Spleen (tissue), 11 donors: Measurements from ENCODE around the gene MPPE1. TPM values are rescaled to one million over a fixed set of nuclear protein-coding genes. Genes with fewer than 3 reads are reported as not detected.
A peak's percentile ranks its signal among the peaks of the same experiment; 100 is the strongest.

Experiments
- DNase-seq: peaks from one replicate; pipeline ENCODE4 v3.0.0-alpha.2; 2020
- H3K27ac ChIP-seq, 8 donors: fragments of 200-600 bp; sonication (generic) in 7 of 8; 1 replicate in 4 of 8; 2 replicates in 4 of 8; pipeline versions ENCODE4 v1.5.0 to v1.8.0; 2016 to 2021; ENCODE audit warnings: inconsistent platforms in 4 of 8, mild to moderate bottlenecking in 4 of 8, moderate library complexity in 1 of 8
- H3K27me3 ChIP-seq, 7 donors: fragments of 200-600 bp; sonication (generic) in 6 of 7; replicated peaks in 1 of 7; 1 replicate in 4 of 7; 2 replicates in 3 of 7; pipeline versions ENCODE4 v1.5.0 to v1.8.0; 2016 to 2021; ENCODE audit warnings: inconsistent platforms in 3 of 7, mild to moderate bottlenecking in 1 of 7
- H3K36me3 ChIP-seq, 6 donors: fragments of 200-600 bp; sonication (generic) in 5 of 6; 1 replicate in 4 of 6; 2 replicates in 2 of 6; pipeline versions ENCODE4 v1.5.0 to v1.8.0; 2016 to 2021; ENCODE audit warnings: inconsistent platforms in 2 of 6
- H3K4me1 ChIP-seq, 6 donors: fragments of 200-600 bp; sonication (generic) in 5 of 6; 1 replicate in 3 of 6; 2 replicates in 3 of 6; pipeline versions ENCODE4 v1.5.0 to v1.8.0; 2016 to 2021; ENCODE audit warnings: inconsistent platforms in 3 of 6
- H3K4me3 ChIP-seq, 8 donors: fragments of 200-600 bp; sonication (generic) in 7 of 8; 1 replicate in 4 of 8; 2 replicates in 4 of 8; pipeline versions ENCODE4 v1.5.0 to v1.8.0; 2016 to 2021; ENCODE audit warnings: inconsistent platforms in 4 of 8, mild to moderate bottlenecking in 4 of 8, moderate library complexity in 2 of 8
- H3K9me3 ChIP-seq, 8 donors: fragments of 200-600 bp; sonication (generic) in 7 of 8; 1 replicate in 4 of 8; 2 replicates in 4 of 8; pipeline versions ENCODE4 v1.5.0 to v1.8.0; 2016 to 2021; ENCODE audit warnings: inconsistent platforms in 4 of 8
- CTCF ChIP-seq, 11 experiments: fragments of 200-600 bp in 7 of 11; fragments of 450-650 bp in 4 of 11; sonication (generic) in 4 of 11; IDR thresholded peaks in 8 of 11; conservative IDR thresholded peaks in 3 of 11; 1 replicate in 7 of 11; 2 replicates in 4 of 11; pipeline versions ENCODE4 v1.4.0 to v1.8.0; 2016 to 2021; ENCODE audit warnings: antibody characterized with exemption in 11 of 11, inconsistent platforms in 4 of 11, mild to moderate bottlenecking in 1 of 11
- POLR2A ChIP-seq, 3 donors: fragments of 450-650 bp; IDR thresholded peaks; one replicate each; pipeline ENCODE4 v1.5.1; 2017; ENCODE audit warnings: antibody characterized with exemption in 3 of 3, mild to moderate bottlenecking in 1 of 3
- POLR2AphosphoS5 ChIP-seq, 3 donors: sonication (generic); formaldehyde crosslinking; IDR thresholded peaks; one replicate each; pipeline ENCODE4 v1.5.1; 2017; ENCODE audit warnings: antibody characterized with exemption in 3 of 3
- WGBS, 5 donors: extraction: QIAGEN DNeasy Blood & Tissue Kit in 3 of 5; methylation state at CpG; one replicate each; pipeline versions ENCODE4 v1.1.5 to v1.1.7; 2013 to 2018; 5-methylcytosine and 5-hydroxymethylcytosine counted together
- intact Hi-C: fragments of 100-400 bp; cut with DNase I; formaldehyde crosslinking; loops from one replicate; pipeline ENCODE4 v1.15.0; 2023; ENCODE audit warnings: low total_unique reads
- polyA plus RNA-seq, 3 donors: library from polyadenylated mRNA; stranded (reverse); fragments of 200-250 nt; gene quantifications; one replicate each; pipeline ENCODE4 v1.2.1, GENCODE V29; 2013
- total RNA-seq, 7 donors: library from RNA; depleted of rRNA in 3 of 7; stranded (reverse); fragments of >200 nt in 3 of 7; fragmentation: NEBNext Ultra II Directional in 4 of 7; extraction: Animal tissue kit (Norgen Biotek cat#: 25700) in 4 of 7; gene quantifications; one replicate each; pipeline versions ENCODE4 v1.1.0 to v1.2.1, GENCODE V29; 2016 to 2021
- donor health status: healthy with polysubstance abuse.
- donor health status: DM: no; HTN: no; CAD: no; lungs with moderate emphysema.
- donor health status: DM: no; HTN: no; CAD: no.
- donor health status: Bipolar disorder and iron deficiency.
- donor health status: healthy.
- donor health status: DM: no; HTN: no; CAD: no.
- donor health status: DM: yes; HTN: yes; CAD: no.

The MPPE1 gene
- total and polyA plus RNA-seq, 10 donors = 29.7 to 89.9 (median 49.6) TPM

- DNase-seq = no peak
- intact Hi-C loops = no loop called here
- peaks cover 0 to 77% (median 34%) of the 10 kb centered on the region in 6 donors for H3K36me3 ChIP-seq
- H3K4me1 ChIP-seq = peaks cover 0 to 50% (median 20%) of the 10 kb centered on the region in 6 donors
- TF ChIP-seq POLR2A (IDR thresholded peaks at IDR 0.05) = no peak
- no peak for TF ChIP-seq POLR2AphosphoS5 (IDR thresholded peaks at IDR 0.05)
- TF ChIP-seq CTCF (IDR thresholded peaks at IDR 0.05 in 8 of 11, conservative IDR thresholded peaks at IDR 0.05 in 3 of 11) = no peak
- 44 to 82% (median 66%) methylated on average over 4 of the region's 4 CpGs for WGBS, 5 donors
- H3K27ac ChIP-seq = peak overlapping the region; percentile 32 to 80 (median 68)
- H3K4me3 ChIP-seq = no peak overlapping the region
- H3K9me3 ChIP-seq = no peaks in the 10 kb centered on the region
- no peaks in the 10 kb centered on the region for H3K27me3 ChIP-seq
Measured at GRCh38 chr18:11882636-11883035, 25.5 kb downstream of the MPPE1 start.

DNA sequence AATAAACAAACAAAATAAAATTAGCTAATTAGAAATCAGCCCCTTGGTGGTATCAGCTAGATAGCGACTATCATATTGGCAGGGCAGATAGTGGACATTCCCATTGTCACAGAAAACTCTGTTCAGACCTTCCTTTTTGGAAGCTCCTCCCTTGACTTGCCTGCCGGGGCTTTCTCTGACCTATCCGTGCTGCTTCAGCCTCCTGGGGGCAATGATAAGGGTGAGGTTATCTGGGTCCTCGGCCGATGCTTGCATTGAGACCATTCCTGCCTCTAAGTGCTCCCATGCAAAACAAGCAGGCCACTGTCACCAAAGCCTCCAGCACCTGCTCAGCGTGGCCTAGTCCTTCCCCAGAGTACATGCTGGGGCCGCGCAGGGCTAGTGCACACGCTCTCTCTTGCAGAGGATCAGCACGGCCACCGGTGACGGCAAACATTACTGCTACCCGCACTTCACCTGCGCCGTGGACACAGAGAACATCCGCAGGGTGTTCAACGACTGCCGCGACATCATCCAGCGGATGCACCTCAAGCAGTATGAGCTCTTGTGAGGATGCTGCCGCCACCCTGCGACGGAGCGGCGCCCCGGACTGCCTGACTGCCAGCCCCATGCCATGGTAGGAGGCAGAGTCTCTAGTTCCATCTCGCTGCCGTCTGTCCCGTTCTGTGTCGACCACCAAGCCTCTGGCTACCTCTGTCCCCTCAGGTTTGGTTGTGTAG, 27.4 kb downstream of the MPPE1 start:
- TF ChIP-seq POLR2A (IDR thresholded peaks at IDR 0.05) = no peak
- peak in 2 of 3 donors; percentile 10 to 47 for TF ChIP-seq POLR2AphosphoS5 (IDR thresholded peaks at IDR 0.05)
- Histone ChIP-seq H3K27ac (no peak overlapping the region), H3K4me1 (peaks cover 0 to 47% (median 20%) of the 10 kb centered on the region in 6 donors), H3K27me3 (no peaks in the 10 kb centered on the region), H3K4me3 (no peak overlapping the region), H3K9me3 (peaks cover 0 to under 1% (median 0%) of the 10 kb centered on the region in 8 donors), H3K36me3 (peaks cover 0 to 68% (median 18%) of the 10 kb centered on the region in 6 donors)
- DNase-seq = peak; percentile 81
- intact Hi-C loops = no loop called here
- WGBS, 5 donors = 93 to 96% (median 95%) methylated on average over 22 to 30 of the region's 30 CpGs

DNA sequence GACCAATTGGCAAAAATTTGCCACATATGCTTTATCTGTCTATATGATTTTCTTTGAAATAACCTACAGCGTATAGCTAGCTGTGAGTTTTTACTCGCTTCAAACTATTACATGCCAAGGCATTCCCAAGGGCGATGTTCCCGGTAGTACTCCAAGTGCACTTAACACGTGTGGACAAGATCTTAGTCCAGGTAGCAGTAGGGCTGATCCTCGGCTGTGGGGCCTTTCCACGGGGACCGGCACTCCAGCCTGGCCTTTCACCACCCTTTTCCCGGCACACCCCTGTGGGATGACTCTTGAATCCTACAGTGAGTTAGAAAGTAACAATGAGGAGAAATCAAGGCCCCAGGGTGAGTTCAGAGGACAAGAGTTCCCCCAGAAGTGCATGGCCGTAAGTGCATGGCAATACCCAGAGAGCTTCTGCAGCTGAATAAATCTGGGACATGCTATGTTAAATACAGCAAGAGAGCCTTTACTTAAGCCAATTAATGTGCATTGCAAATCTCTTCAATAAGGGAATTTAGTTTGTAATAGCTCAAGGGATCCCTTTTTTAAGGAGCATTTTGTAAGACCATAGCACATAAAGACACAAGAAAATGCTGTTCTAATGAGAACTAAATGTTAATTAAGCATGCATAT, 30.5 kb downstream of the MPPE1 start:
- Histone ChIP-seq H3K4me1 (peaks cover 0 to 16% (median 2%) of the 10 kb centered on the region in 6 donors), H3K4me3 (no peak overlapping the region), H3K36me3 (peaks cover 0 to 46% (median 3%) of the 10 kb centered on the region in 6 donors), H3K9me3 (peaks cover 0 to 7% (median 0%) of the 10 kb centered on the region in 8 donors), H3K27ac (no peak overlapping the region), H3K27me3 (no peaks in the 10 kb centered on the region)
- 93 to 97% (median 96%) methylated on average over 10 of the region's 10 CpGs for WGBS, 5 donors
- intact Hi-C loops = no loop called here
- no peak for DNase-seq
- no peak for TF ChIP-seq CTCF (IDR thresholded peaks at IDR 0.05 in 8 of 11, conservative IDR thresholded peaks at IDR 0.05 in 3 of 11)
- TF ChIP-seq POLR2A (IDR thresholded peaks at IDR 0.05) = no peak
- no peak for TF ChIP-seq POLR2AphosphoS5 (IDR thresholded peaks at IDR 0.05)

DNA sequence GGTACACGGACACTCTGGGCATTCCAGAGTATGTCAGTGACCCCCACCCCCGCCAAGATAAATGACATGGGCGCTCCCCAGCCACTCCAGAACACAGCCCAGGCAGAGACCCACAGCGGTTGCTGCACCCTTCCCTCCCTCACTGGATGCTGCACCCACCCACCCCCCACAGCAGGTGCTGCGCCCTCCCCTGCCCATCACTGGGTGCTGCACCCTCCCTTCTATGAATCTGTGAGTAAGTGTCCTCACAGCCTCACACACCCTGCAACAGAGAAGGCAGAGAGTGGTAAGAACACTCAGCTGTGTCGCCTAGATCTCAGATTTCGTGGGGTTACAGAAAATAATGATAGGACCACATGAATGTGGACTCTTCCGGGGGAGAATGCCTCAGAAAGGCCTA, 33.4 kb downstream of the MPPE1 start:
- WGBS, 5 donors = 77 to 92% (median 89%) methylated on average over 7 to 8 of the region's 8 CpGs
- H3K4me1 ChIP-seq = no peaks in the 10 kb centered on the region
- DNase-seq = no peak
- H3K27me3 ChIP-seq = no peaks in the 10 kb centered on the region
- H3K4me3 ChIP-seq = no peak overlapping the region
- peaks cover 0 to 7% (median 0%) of the 10 kb centered on the region in 8 donors for H3K9me3 ChIP-seq
- TF ChIP-seq POLR2AphosphoS5 (IDR thresholded peaks at IDR 0.05) (no peak), CTCF (IDR thresholded peaks at IDR 0.05 in 8 of 11, conservative IDR thresholded peaks at IDR 0.05 in 3 of 11) (no peak), POLR2A (IDR thresholded peaks at IDR 0.05) (no peak)
- no peak overlapping the region for H3K27ac ChIP-seq
- H3K36me3 ChIP-seq = peaks cover 0 to 23% (median 0%) of the 10 kb centered on the region in 6 donors
- intact Hi-C loops = no loop called here
